Caco-2 (cell line): ENCODE data around the gene MANBA. TPM values are rescaled to one million over a fixed set of nuclear protein-coding genes. Genes with fewer than 3 reads are reported as not detected.
A peak's percentile ranks its signal among the peaks of the same experiment; 100 is the strongest.
"Not testable (repeated sequence)": the region's sequence is repeated elsewhere in the genome, so short reads cannot be mapped to it uniquely, and the experiment has no call there.

ENCODE experiments used
- BruUV-seq: library from RNA; stranded (reverse); fragments of 400-500 nt; replicated peaks from 2 replicates; lab custom pipeline; 2021; lab: Mats Ljungman, UMichigan
- CTCF ChIA-PET: fragments of 300-600 bp; sonication (Branson Sonifier 250); formaldehyde crosslinking; loops from one replicate; lab custom pipeline; 2022; ENCODE audit warnings: antibody characterized with exemption; lab: Charles Lee
- POLR2A ChIA-PET: fragments of 300-600 bp; sonication (Branson Sonifier 250); formaldehyde crosslinking; loops from one replicate; lab custom pipeline; 2022; ENCODE audit warnings: antibody characterized with exemption; lab: Charles Lee
- DNase-seq, 2 experiments: peaks; one replicate each; pipeline versions ENCODE4 v3.0.0 to v3.0.0-alpha.2; 2020 to 2022
- H3K27me3 ChIP-seq: replicated peaks from 2 replicates; pipeline ENCODE4 v1.6.0; 2011; ENCODE audit warnings: low read length; ENCODE audit not compliant: control insufficient read depth, insufficient read depth
- H3K36me3 ChIP-seq: 2 replicates; pipeline ENCODE4 v1.5.1; 2011; ENCODE audit warnings: low read length; ENCODE audit not compliant: control insufficient read depth, insufficient read depth
- H3K4me1 ChIP-seq: fragments of 250-450 bp; sonication (Bioruptor Pico); 2 replicates; pipeline ENCODE4 v1.5.1; 2020; ENCODE audit warnings: mild to moderate bottlenecking
- H3K4me3 ChIP-seq: 2 replicates; pipeline ENCODE4 v1.5.1; 2011; ENCODE audit warnings: low read depth, mild to moderate bottlenecking, control low read depth, low read length
- H3K9me3 ChIP-seq: fragments of 250-450 bp; sonication (Bioruptor Pico); 2 replicates; pipeline ENCODE4 v1.5.1; 2020; ENCODE audit warnings: mild to moderate bottlenecking, moderate library complexity
- H3K27ac Mint-ChIP-seq: one replicate; pipeline ENCODE4 v1.8.0; 2022; ENCODE audit warnings: mixed read lengths; ENCODE audit not compliant: unreplicated experiment
- H3K27me3 Mint-ChIP-seq: one replicate; pipeline ENCODE4 v1.8.0; 2022; ENCODE audit warnings: mixed read lengths; ENCODE audit not compliant: insufficient read depth, unreplicated experiment
- H3K36me3 Mint-ChIP-seq: one replicate; pipeline ENCODE4 v1.8.0; 2022; ENCODE audit warnings: mild to moderate bottlenecking, mixed read lengths; ENCODE audit not compliant: insufficient read depth, unreplicated experiment
- H3K4me1 Mint-ChIP-seq: one replicate; pipeline ENCODE4 v1.8.0; 2022; ENCODE audit warnings: low read depth, mixed read lengths; ENCODE audit not compliant: unreplicated experiment
- H3K4me3 Mint-ChIP-seq: one replicate; pipeline ENCODE4 v1.8.0; 2022; ENCODE audit warnings: mild to moderate bottlenecking, moderate library complexity, mixed read lengths; ENCODE audit not compliant: unreplicated experiment
- H3K9me3 Mint-ChIP-seq: one replicate; pipeline ENCODE4 v1.8.0; 2022; ENCODE audit warnings: mixed read lengths; ENCODE audit not compliant: unreplicated experiment
- CTCF ChIP-seq, 2 experiments: fragments of 200-600 bp in 1 of 2; IDR thresholded peaks; 1 replicate in 1 of 2; 2 replicates in 1 of 2; pipeline versions ENCODE4 v1.5.1 to v1.8.0; 2011 to 2022; ENCODE audit warnings: antibody characterized with exemption in 1 of 2, control low read depth in 1 of 2, inconsistent platforms in 1 of 2, low read depth in 1 of 2, low read length in 1 of 2, mild to moderate bottlenecking in 1 of 2, moderate library complexity in 1 of 2; ENCODE audit not compliant: insufficient read depth in 1 of 2, severe bottlenecking in 1 of 2, unreplicated experiment in 1 of 2
- intact Hi-C: fragments of 100-400 bp; cut with micrococcal nuclease; formaldehyde crosslinking; loops from one replicate; pipeline ENCODE4 v1.10.0; 2022; ENCODE audit not compliant: unreplicated experiment
- total RNA-seq: library from RNA; stranded (reverse); gene quantifications from 2 replicates; pipeline ENCODE4 v1.2.3, GENCODE V29; 2022

The MANBA gene
- total RNA-seq, 1 experiment from 2014 or later: 53.5 TPM

DNA sequence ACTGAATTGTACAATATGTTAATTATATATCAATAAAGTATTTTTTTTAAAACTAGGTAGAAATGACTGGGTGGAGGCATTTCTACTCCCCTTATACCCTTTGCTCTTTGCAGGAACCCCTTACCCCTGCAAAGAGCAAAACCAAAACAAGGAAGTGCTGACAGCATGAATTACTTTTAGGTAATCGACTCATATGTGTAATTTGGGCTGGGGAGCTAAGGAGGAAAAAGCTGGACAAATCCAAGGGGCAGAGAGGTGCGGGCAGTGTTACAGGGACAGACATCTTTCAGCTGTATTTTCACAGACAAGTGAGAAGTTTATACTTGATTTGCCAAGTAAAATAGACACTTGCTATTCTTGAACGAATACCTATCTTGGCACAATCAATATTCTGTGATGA lies 35.5 kb downstream of the MANBA start:
- ChIA-PET POLR2A (no interaction called here), CTCF (no interaction called here)
- Mint-ChIP-seq H3K27ac (no peak overlapping the region), H3K36me3 (peaks cover 41% of the 10 kb centered on the region), H3K4me3 (no peak overlapping the region), H3K27me3 (no peaks in the 10 kb centered on the region), H3K4me1 (peaks cover 4% of the 10 kb centered on the region), H3K9me3 (no peaks in the 10 kb centered on the region)
- Histone ChIP-seq H3K4me1 (no peaks in the 10 kb centered on the region), H3K36me3 (no peaks in the 10 kb centered on the region; the same call in 1 of the 2 replicates), H3K9me3 (no peaks in the 10 kb centered on the region), H3K4me3 (no peak overlapping the region), H3K27me3 (no peaks in the 10 kb centered on the region)
- no peak for DNase-seq
- intact Hi-C loops: no loop called here
- no peak for TF ChIP-seq CTCF (IDR thresholded peaks at IDR 0.05; ENCODE audit: insufficient read depth in 1 of 2, low read depth in 1 of 2, low read length in 1 of 2, severe bottlenecking in 1 of 2, unreplicated experiment in 1 of 2)
- no TSS peak for BruUV-seq

GRCh38 chr4:102723511-102723910 lies 37.3 kb downstream of the MANBA start:
- intact Hi-C loops: no loop called here
- no peak overlapping the region for H3K27ac Mint-ChIP-seq
- POLR2A ChIA-PET: no interaction called here

GRCh38 chr4:102722740-102723139 lies 38.0 kb downstream of the MANBA start:
- no TSS peak for BruUV-seq
- peaks cover 13% of the 10 kb centered on the region for H3K9me3 Mint-ChIP-seq
- no peaks in the 10 kb centered on the region for H3K36me3 ChIP-seq
- peaks cover 57% of the 10 kb centered on the region for H3K36me3 Mint-ChIP-seq
- H3K4me1 Mint-ChIP-seq: peaks cover 12% of the 10 kb centered on the region
- no peak for DNase-seq
- intact Hi-C loops: no loop called here
- no peak for TF ChIP-seq CTCF (IDR thresholded peaks at IDR 0.05; ENCODE audit: insufficient read depth in 1 of 2, low read depth in 1 of 2, low read length in 1 of 2, severe bottlenecking in 1 of 2, unreplicated experiment in 1 of 2)
- no peaks in the 10 kb centered on the region for H3K27me3 Mint-ChIP-seq
- no peak overlapping the region for H3K27ac Mint-ChIP-seq
- H3K9me3 ChIP-seq: peaks cover 6% of the 10 kb centered on the region; the same call in 1 of the 2 replicates
- H3K27me3 ChIP-seq: no peaks in the 10 kb centered on the region
- no peak overlapping the region for H3K4me3 Mint-ChIP-seq
- peaks cover 8% of the 10 kb centered on the region for H3K4me1 ChIP-seq
- no peak overlapping the region for H3K4me3 ChIP-seq
- CTCF ChIA-PET: no interaction called here
- POLR2A ChIA-PET: no interaction called here

More at GRCh38 chr4:102723511-102723910, 37.3 kb downstream of the MANBA start:
- no peak overlapping the region for H3K4me3 ChIP-seq
- no peak for TF ChIP-seq CTCF (IDR thresholded peaks at IDR 0.05; ENCODE audit: insufficient read depth in 1 of 2, low read depth in 1 of 2, low read length in 1 of 2, severe bottlenecking in 1 of 2, unreplicated experiment in 1 of 2)
- no TSS peak for BruUV-seq
- no peaks in the 10 kb centered on the region for H3K36me3 ChIP-seq
- H3K9me3 ChIP-seq: peaks cover 3% of the 10 kb centered on the region; the same call in 1 of the 2 replicates
- H3K9me3 Mint-ChIP-seq: peaks cover 6% of the 10 kb centered on the region
- no peaks in the 10 kb centered on the region for H3K27me3 ChIP-seq
- peaks cover under 1% of the 10 kb centered on the region; the same call in 1 of the 2 replicates for H3K4me1 ChIP-seq
- H3K36me3 Mint-ChIP-seq: peaks cover 57% of the 10 kb centered on the region
- H3K4me3 Mint-ChIP-seq: no peak overlapping the region
- CTCF ChIA-PET: no interaction called here
- no peaks in the 10 kb centered on the region for H3K27me3 Mint-ChIP-seq
- H3K4me1 Mint-ChIP-seq: peaks cover 4% of the 10 kb centered on the region
- no peak for DNase-seq

DNA sequence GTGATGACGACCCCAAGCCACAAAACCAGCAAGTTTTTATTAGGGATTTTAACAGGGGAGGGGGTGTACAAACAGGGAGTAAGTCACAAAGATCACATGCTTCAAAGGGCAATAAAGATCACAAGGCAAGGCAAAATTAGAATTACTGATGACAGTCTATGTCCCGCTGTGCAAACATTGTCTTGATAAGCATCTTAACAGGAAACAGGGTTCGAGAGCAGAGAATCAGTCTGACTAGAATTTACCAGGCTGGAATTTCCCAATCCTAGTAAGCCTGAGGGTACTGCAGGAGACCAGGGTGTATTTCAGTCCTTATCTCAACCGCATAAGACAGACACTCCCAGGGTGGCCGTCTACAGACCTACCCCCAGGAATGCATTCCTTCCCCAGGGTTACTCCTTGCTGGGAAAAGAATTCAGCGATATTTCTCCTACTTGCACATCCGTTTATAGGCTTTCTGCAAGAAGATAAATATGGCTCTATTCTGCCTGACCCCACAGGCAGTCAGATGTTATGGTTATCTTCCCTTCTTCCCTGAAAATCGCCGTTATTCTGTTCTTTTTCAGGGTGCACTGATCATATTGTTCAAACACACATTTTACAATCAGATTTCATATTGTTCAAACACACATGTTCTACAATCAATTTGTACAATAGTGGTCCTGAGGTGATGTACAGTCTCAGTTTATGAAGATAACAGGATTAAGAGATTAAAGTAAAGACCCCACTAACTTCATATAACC lies 41.8 kb downstream of the MANBA start:
- H3K27ac Mint-ChIP-seq: peak overlapping the region; percentile 25
- H3K4me3 ChIP-seq, POLR2A ChIA-PET, H3K27me3 ChIP-seq, CTCF ChIA-PET, H3K9me3 ChIP-seq, H3K36me3 ChIP-seq, intact Hi-C loops, BruUV-seq, H3K4me3 Mint-ChIP-seq, H3K27me3 Mint-ChIP-seq: not testable (repeated sequence)
- H3K4me1 Mint-ChIP-seq: peaks cover 17% of the 10 kb centered on the region
- DNase-seq: peak in 1 of 2 experiments; percentile 32
- peaks cover 23% of the 10 kb centered on the region for H3K4me1 ChIP-seq
- peaks cover 63% of the 10 kb centered on the region for H3K36me3 Mint-ChIP-seq
- H3K9me3 Mint-ChIP-seq: peaks cover 20% of the 10 kb centered on the region
